Gastrocnemius medialis (tissue), 4 donors: ENCODE measurements around the gene THSD4. TPM values are rescaled to one million over a fixed set of nuclear protein-coding genes. Genes with fewer than 3 reads are reported as not detected.

Experiments
- ATAC-seq, 2 donors: fragments of 150-250 bp; one replicate each; pipeline ENCODE4 v1.9.1; 2016
- DNase-seq, 2 donors: peaks; one replicate each; pipeline ENCODE4 v3.0.0-alpha.2; 2019
- H3K27ac ChIP-seq, 4 donors: fragments of 200-600 bp; sonication (generic); 1 replicate in 1 of 4; 2 replicates in 3 of 4; pipeline ENCODE4 v1.5.1; 2016 to 2018; ENCODE audit warnings: mild to moderate bottlenecking in 2 of 4, moderate library complexity in 1 of 4
- H3K27me3 ChIP-seq, 3 donors: fragments of 200-600 bp; sonication (generic) in 2 of 3; 1 replicate in 1 of 3; 2 replicates in 2 of 3; pipeline versions ENCODE4 v1.5.1 to v1.6.0; 2016 to 2019; ENCODE audit warnings: mild to moderate bottlenecking in 1 of 3, moderate library complexity in 1 of 3
- H3K36me3 ChIP-seq, 2 donors: fragments of 200-600 bp; sonication (generic) in 1 of 2; one replicate each; pipeline ENCODE4 v1.5.1; 2017 to 2018
- H3K4me1 ChIP-seq, 2 donors: fragments of 200-600 bp; sonication (generic) in 1 of 2; one replicate each; pipeline ENCODE4 v1.5.1; 2016 to 2017; ENCODE audit warnings: mild to moderate bottlenecking in 2 of 2
- H3K4me3 ChIP-seq, 4 donors: fragments of 200-600 bp; sonication (generic) in 3 of 4; 1 replicate in 1 of 4; 2 replicates in 3 of 4; pipeline ENCODE4 v1.5.1; 2016 to 2019; ENCODE audit warnings: mild to moderate bottlenecking in 2 of 4
- H3K9me3 ChIP-seq, 3 donors: fragments of 200-600 bp; sonication (generic) in 2 of 3; 1 replicate in 1 of 3; 2 replicates in 2 of 3; pipeline ENCODE4 v1.5.1; 2016 to 2019
- CTCF ChIP-seq, 5 experiments: fragments of 450-650 bp in 3 of 5; fragments of 200-600 bp in 2 of 5; sonication (generic) in 2 of 5; IDR thresholded peaks in 4 of 5; conservative IDR thresholded peaks in 1 of 5; 1 replicate in 4 of 5; 2 replicates in 1 of 5; pipeline ENCODE4 v1.5.1; 2016 to 2019; ENCODE audit warnings: antibody characterized with exemption in 5 of 5, mild to moderate bottlenecking in 3 of 5, moderate library complexity in 3 of 5
- POLR2A ChIP-seq, 2 donors: fragments of 450-650 bp; IDR thresholded peaks; one replicate each; pipeline ENCODE4 v1.6.1; 2017; ENCODE audit warnings: antibody characterized with exemption in 2 of 2, mild to moderate bottlenecking in 2 of 2, moderate library complexity in 2 of 2
- in situ Hi-C, 4 donors: fragments of 200-750 bp; cut with MboI; loops; one replicate each; pipeline versions ENCODE4 v1.15.0 to v1.8.0; 2017; ENCODE audit warnings: low sequenced_read_pairs in 4 of 4
- intact Hi-C: fragments of 100-400 bp; cut with DNase I; formaldehyde crosslinking; loops from one replicate; pipeline ENCODE4 v1.15.1; 2023; ENCODE audit warnings: low total_unique reads
- total RNA-seq, 4 donors: library from RNA; depleted of rRNA; stranded (reverse); fragments of >200 nt; gene quantifications; one replicate each; pipeline versions ENCODE4 v1.1.0 to v1.2.3, GENCODE V29; 2016

Gene THSD4
- total RNA-seq, 4 donors from 2014 or later = 0.35 to 3.1 (median 0.60) TPM

DNA sequence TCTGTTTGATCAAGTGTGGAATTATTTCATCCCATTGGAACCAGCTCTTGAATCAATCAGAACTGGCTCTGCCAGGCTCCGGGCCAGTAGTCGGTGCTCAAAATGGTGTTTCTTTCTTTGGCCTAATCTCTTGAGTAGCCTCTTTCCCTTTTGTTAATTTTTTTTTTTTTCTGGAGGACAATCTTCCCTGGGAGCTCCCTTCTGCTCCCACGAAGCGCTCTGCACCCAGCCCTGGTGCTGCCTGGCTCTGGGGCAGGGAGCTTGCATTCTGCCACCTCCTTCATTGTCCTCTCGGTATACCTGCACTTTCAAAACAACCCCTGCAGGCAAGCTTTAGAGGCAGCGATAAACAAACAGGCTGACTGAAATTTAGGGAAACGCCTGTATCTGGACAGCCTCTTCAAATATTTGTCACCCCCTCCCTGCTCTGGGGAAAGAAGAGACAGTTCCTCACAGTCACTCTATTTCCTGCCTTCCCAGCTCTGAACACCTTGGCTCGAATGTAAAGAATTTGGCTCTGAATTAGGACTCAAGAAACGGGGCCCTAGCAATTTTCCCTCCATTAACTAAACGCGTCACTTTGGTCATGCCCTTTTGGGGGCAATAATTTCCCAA lies 1.1 kb upstream of the THSD4 start:
- no peaks in the 10 kb centered on the region for H3K36me3 ChIP-seq
- peaks cover 10 to 13% of the 10 kb centered on the region in 2 donors for H3K4me1 ChIP-seq
- no peaks in the 10 kb centered on the region for H3K9me3 ChIP-seq
- DNase-seq (no peak), ATAC-seq (no peak)
- intact Hi-C loops (loop anchor here (2.0 to 10.0 kb wide), 2 partner anchors 91 to 215 kb away; no protein-coding TSS in a partner anchor), in situ Hi-C loops (loop anchor here (5.0 to 25.0 kb wide), 3 partner anchors 223 to 331 kb away; no protein-coding TSS in a partner anchor)
- no peak overlapping the region for H3K27ac ChIP-seq
- TF ChIP-seq POLR2A (IDR thresholded peaks at IDR 0.05) (no peak), CTCF (IDR thresholded peaks at IDR 0.05 in 4 of 5, conservative IDR thresholded peaks at IDR 0.05 in 1 of 5) (no peak)
- no peak overlapping the region for H3K4me3 ChIP-seq
- no peaks in the 10 kb centered on the region for H3K27me3 ChIP-seq

- Histone ChIP-seq H3K4me3 (peak overlapping the region; percentile 60 to 71 (median 64)), H3K9me3 (no peaks in the 10 kb centered on the region), H3K27me3 (no peaks in the 10 kb centered on the region), H3K27ac (peak overlapping the region in 3 of 4 donors; percentile 65 to 79 (median 76)), H3K4me1 (peaks cover 10 to 13% of the 10 kb centered on the region in 2 donors), H3K36me3 (no peaks in the 10 kb centered on the region)
- ATAC-seq (peak; percentile 76 to 77), DNase-seq (peak in 1 of 2 donors; percentile 27)
- intact Hi-C loops = loop anchor here (1.0 to 10.0 kb wide), 4 partner anchors 37 to 325 kb away; no protein-coding TSS in a partner anchor
- TF ChIP-seq CTCF (IDR thresholded peaks at IDR 0.05 in 4 of 5, conservative IDR thresholded peaks at IDR 0.05 in 1 of 5) (peak in 3 of 5 experiments; percentile 5 to 20 (median 9)), POLR2A (IDR thresholded peaks at IDR 0.05) (peak in 1 of 2 donors; percentile 14)
- in situ Hi-C loops = loop anchor here in 2 of 4 donors (10.0 to 25.0 kb wide), 2 partner anchors 222 to 329 kb away; no protein-coding TSS in a partner anchor
Measured at GRCh38 chr15:71115567-71116351, 488 bp downstream of the THSD4 start.

- H3K9me3 ChIP-seq = no peaks in the 10 kb centered on the region
- in situ Hi-C loops = loop anchor here in 2 of 4 donors (10.0 to 25.0 kb wide), 2 partner anchors 221 to 328 kb away; no protein-coding TSS in a partner anchor
- no peak for ATAC-seq
- no peaks in the 10 kb centered on the region for H3K36me3 ChIP-seq
- peaks cover 11 to 14% of the 10 kb centered on the region in 2 donors for H3K4me1 ChIP-seq
- H3K27me3 ChIP-seq = no peaks in the 10 kb centered on the region
- intact Hi-C loops = loop anchor here (5.0 to 10.0 kb wide), 2 partner anchors 36 to 88 kb away; no protein-coding TSS in a partner anchor
- TF ChIP-seq POLR2A (IDR thresholded peaks at IDR 0.05) = no peak
- no peak for TF ChIP-seq CTCF (IDR thresholded peaks at IDR 0.05 in 4 of 5, conservative IDR thresholded peaks at IDR 0.05 in 1 of 5)
- DNase-seq = no peak
- peak overlapping the region in 3 of 4 donors; percentile 65 to 79 (median 76) for H3K27ac ChIP-seq
- H3K4me3 ChIP-seq = peak overlapping the region; percentile 60 to 71 (median 64)
Measured at GRCh38 chr15:71116366-71116765, 1.1 kb downstream of the THSD4 start.

DNA sequence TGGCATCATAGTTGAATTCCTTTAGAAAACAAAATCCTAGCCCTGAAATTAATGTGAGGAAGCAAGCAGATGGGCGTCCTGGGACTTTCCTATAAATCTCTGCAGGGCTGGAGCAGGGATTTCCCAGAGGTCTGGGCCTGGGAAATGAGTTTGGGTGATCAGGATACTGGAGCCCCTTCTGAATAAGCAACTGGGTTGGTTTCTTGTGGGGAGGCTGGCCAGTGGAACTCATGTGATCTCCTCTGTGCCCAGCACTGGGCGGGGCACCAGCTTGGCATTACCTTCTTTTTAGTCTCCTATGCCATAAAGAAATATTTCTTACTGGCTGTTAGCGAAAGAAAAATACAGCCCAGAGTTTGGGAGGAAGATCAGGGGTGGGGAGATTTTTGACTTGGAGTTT lies 1.7 kb downstream of the THSD4 start:
- Histone ChIP-seq H3K9me3 (no peaks in the 10 kb centered on the region), H3K27me3 (no peaks in the 10 kb centered on the region), H3K4me3 (no peak overlapping the region), H3K36me3 (no peaks in the 10 kb centered on the region), H3K4me1 (peaks cover 16 to 19% of the 10 kb centered on the region in 2 donors), H3K27ac (peak overlapping the region in 3 of 4 donors; percentile 13 to 79 (median 31))
- no peak for ATAC-seq
- DNase-seq = no peak
- in situ Hi-C loops = loop anchor here in 2 of 4 donors (10.0 to 25.0 kb wide), 2 partner anchors 220 to 328 kb away; no protein-coding TSS in a partner anchor
- intact Hi-C loops = loop anchor here (5.0 to 10.0 kb wide), 2 partner anchors 35 to 88 kb away; no protein-coding TSS in a partner anchor
- TF ChIP-seq POLR2A (IDR thresholded peaks at IDR 0.05) (peak in 1 of 2 donors; percentile 13), CTCF (IDR thresholded peaks at IDR 0.05 in 4 of 5, conservative IDR thresholded peaks at IDR 0.05 in 1 of 5) (no peak)
